HS-5 (cell line): Measurements from ENCODE around the gene ZPR1.
"Not testable (repeated sequence)": the region's sequence is repeated elsewhere in the genome, so short reads cannot be mapped to it uniquely, and the experiment has no call there.

Experiments used
- DNase-seq: peaks from one replicate; pipeline ENCODE4 v3.0.0-alpha.2; 2012; ENCODE audit warnings: low read depth

The ZPR1 gene

GRCh38 chr11:116792144-116792868, 4.5 kb upstream of the ZPR1 start:
- DNase-seq: no peak

GRCh38 chr11:116791813-116792143, 4.0 kb upstream of the ZPR1 start, which contains the start of gene APOA5:
Gene APOA5 (minus strand): TSS chr11:116791879. CDS start chr11:116791860, 19 bp downstream.
- no peak for DNase-seq

GRCh38 chr11:116791002-116791812, 3.4 kb upstream of the ZPR1 start:
- DNase-seq: no peak

GRCh38 chr11:116790167-116791001, 2.6 kb upstream of the ZPR1 start:
- no peak for DNase-seq

- DNase-seq: no peak
Observed at GRCh38 chr11:116788975-116789374, 1.2 kb upstream of the ZPR1 start.

- no peak for DNase-seq
Observed at GRCh38 chr11:116788534-116788933, 711 bp upstream of the ZPR1 start.

- DNase-seq: no peak
Observed at GRCh38 chr11:116787436-116787785, 412 bp downstream of the ZPR1 start.

- DNase-seq: no peak
Observed at GRCh38 chr11:116786966-116787365, 857 bp downstream of the ZPR1 start.

GRCh38 chr11:116786326-116786725, 1.5 kb downstream of the ZPR1 start:
- DNase-seq: no peak

GRCh38 chr11:116782728-116783127, 5.1 kb downstream of the ZPR1 start:
- DNase-seq: no peak

- no peak for DNase-seq
Observed at GRCh38 chr11:116778556-116778955, 9.3 kb downstream of the ZPR1 start.

- DNase-seq: no peak
Observed at GRCh38 chr11:116777056-116777455, 10.8 kb downstream of the ZPR1 start.

- DNase-seq: no peak
Observed at GRCh38 chr11:116776522-116776984, 11.3 kb downstream of the ZPR1 start.

GRCh38 chr11:116775975-116776374, 11.8 kb downstream of the ZPR1 start:
- no peak for DNase-seq

- DNase-seq: no peak
Observed at GRCh38 chr11:116774661-116775060, 13.2 kb downstream of the ZPR1 start.

- DNase-seq: no peak
Observed at GRCh38 chr11:116773203-116774097, 14.4 kb downstream of the ZPR1 start.

GRCh38 chr11:116772443-116773202, 15.2 kb downstream of the ZPR1 start, which contains the start of gene BUD13:
Gene BUD13 (minus strand): TSS chr11:116772987. CDS start chr11:116772964, 23 bp downstream.
- no peak for DNase-seq

GRCh38 chr11:116771935-116772334, 15.9 kb downstream of the ZPR1 start:
- DNase-seq: no peak

GRCh38 chr11:116762132-116762531, 25.7 kb downstream of the ZPR1 start:
- DNase-seq: no peak

GRCh38 chr11:116756044-116756443, 31.8 kb downstream of the ZPR1 start:
- DNase-seq: not testable (repeated sequence)
